Measurements from ENCODE around the gene ITGAL. TPM values are rescaled to one million over a fixed set of nuclear protein-coding genes. Genes with fewer than 3 reads are reported as not detected.
A peak's percentile ranks its signal among the peaks of the same experiment; 100 is the strongest.

ITGAL gene
- polyA plus RNA-seq, 1 donor: 2.1 TPM

DNA sequence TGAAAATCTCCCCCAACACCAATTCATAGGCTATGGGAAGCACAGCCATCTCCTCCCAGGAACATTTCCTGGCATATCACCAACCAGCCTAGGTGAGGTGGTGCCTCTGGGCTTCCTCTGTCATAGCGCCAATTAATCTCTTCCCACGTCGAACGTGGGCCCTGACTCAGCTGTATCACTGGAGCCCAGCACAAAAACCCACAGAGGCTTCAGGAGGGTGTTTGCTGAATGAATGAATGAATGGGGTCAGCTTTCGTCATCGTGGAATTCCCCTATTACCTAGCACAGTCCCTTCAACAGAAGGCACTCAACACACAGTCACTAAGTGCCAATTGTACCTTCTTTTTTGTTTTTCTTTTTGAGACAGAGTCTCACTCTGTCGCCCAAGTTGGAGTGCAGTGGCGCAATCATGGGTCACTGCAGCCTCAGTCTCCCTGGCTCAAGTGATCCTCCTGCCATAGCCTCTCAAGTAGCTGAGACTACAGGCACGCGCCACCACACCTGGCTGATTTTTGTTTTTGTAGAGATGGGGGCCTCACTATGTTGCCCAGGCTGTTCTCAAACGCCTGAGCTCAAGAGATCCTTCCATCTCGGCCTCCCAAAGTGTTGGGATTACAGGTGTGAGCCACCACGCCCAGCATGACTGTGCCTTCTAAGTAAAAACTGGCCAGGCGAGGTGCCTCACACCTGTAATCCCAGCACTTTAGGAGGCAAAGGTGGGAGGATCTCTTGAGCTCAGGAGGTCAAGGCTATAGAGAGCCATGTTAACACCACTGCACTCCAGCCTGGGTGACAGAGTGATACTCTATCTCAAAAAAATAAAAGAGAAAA is 94.8 kb downstream of the ITGAL start:
- DNase-seq: no peak

DNA sequence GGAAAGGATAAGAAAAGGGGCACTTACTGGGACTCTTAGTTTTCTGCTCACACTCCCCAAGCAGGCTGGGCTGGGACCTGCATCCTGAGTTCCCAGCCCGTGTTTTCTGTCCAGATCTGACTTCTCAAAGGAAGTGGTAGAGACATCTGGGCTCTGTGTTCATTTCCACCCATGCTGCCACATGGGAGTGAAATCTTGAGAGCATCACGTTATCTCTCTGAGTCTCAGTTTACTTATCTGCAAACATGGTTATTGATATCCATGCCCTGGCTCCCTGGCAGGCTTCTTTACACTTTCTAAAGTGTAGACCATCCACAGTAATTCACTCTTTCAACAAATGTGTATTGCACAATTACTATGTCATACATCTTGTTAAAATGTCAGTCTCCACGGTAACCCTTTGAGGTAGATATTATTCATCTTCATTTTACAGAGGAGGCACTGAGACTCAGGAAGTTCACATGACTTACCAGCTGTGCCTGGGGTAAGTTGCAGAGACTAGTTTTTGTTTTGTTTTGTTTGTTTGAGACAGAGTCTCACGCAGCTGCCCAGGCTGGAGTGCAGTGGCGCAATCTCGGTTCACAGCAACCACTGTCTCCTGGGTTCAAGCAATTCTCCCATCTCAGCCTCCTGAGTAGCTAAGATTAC is 95.6 kb downstream of the ITGAL start:
- DNase-seq: no peak

GRCh38 chr16:30569281-30569680 is 96.7 kb downstream of the ITGAL start:
- no peak for DNase-seq

GRCh38 chr16:30569746-30570635 is 97.4 kb downstream of the ITGAL start:
- peak; percentile 45 for DNase-seq

DNA sequence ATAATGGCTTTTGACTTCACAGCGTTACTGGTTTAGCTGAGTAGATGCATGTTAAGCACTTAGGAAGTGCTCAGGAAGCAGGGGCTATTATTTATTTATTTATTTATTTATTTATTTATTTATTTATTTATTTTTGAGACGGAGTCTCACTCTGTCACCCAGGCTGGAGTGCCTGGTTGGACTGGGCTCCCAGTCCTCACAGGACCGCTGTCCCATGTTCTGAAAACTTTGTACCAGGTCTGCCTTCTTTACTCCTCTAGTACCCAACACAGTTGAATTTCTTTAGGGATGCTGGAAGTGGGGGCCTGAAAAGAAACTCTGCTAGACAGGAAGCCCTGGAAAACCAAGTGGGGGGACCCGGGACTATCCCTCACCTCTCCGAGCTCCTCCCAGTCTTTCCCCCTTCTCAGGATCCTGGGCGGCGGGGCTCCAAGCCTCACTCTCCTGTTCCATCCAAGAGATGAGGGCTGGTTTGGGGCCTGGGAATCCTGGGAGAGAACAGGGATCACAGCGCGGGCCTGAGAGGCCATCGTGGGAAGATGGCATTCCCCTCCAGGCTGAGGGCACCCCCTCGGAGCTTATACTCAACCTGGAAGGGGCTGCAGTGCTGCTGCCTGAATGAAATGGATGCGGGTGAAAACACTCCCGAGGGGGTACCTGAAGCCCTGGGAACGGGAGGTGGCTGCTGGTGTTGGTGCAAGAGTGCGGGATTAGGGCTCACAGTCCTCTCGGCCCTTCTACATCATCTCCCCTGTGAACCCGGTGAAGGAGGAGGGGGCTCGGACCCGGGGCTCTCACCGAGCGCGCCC is 98.3 kb downstream of the ITGAL start:
- peak; percentile 44 for DNase-seq

- DNase-seq: peak; percentile 98
Measured at GRCh38 chr16:30571445-30572322, 99.1 kb downstream of the ITGAL start, which contains the start of gene ZNF688. Gene ZNF688 (minus strand): TSS chr16:30571714. CDS start chr16:30571629, 85 bp downstream.

Other genes with a start within 250 kb of the ITGAL start
- 27.9 TPM for gene NPIPB13, start 224.3 kb upstream of the ITGAL start, polyA plus RNA-seq (ENCODE audit: insufficient read length)
- 53.5 TPM for gene CD2BP2, start 117.4 kb upstream of the ITGAL start, polyA plus RNA-seq (ENCODE audit: insufficient read length)
- gene TBC1D10B, start 102.2 kb upstream of the ITGAL start, polyA plus RNA-seq (ENCODE audit: insufficient read length): 35.5 TPM
- 0.63 TPM for gene MYL11, start 97.9 kb upstream of the ITGAL start, polyA plus RNA-seq (ENCODE audit: insufficient read length)
- 1.8 TPM for gene SEPTIN1, start 90.2 kb upstream of the ITGAL start, polyA plus RNA-seq (ENCODE audit: insufficient read length)
- gene ZNF48, start 77.3 kb upstream of the ITGAL start, polyA plus RNA-seq (ENCODE audit: insufficient read length): 12.4 TPM
- gene ZNF771, start 65.1 kb upstream of the ITGAL start, polyA plus RNA-seq (ENCODE audit: insufficient read length): 4.5 TPM
- gene DCTPP1, start 42.7 kb upstream of the ITGAL start, polyA plus RNA-seq (ENCODE audit: insufficient read length): 43.9 TPM
- gene SEPHS2, start 26.9 kb upstream of the ITGAL start, polyA plus RNA-seq (ENCODE audit: insufficient read length): 87.0 TPM
- gene ZNF768, start 53.8 kb downstream of the ITGAL start, polyA plus RNA-seq (ENCODE audit: insufficient read length): 44.5 TPM
- gene ZNF747, start 62.1 kb downstream of the ITGAL start, polyA plus RNA-seq (ENCODE audit: insufficient read length): 9.4 TPM
- 11.8 TPM for gene ZNF764, start 85.6 kb downstream of the ITGAL start, polyA plus RNA-seq (ENCODE audit: insufficient read length)
- gene ZNF688, start 99.0 kb downstream of the ITGAL start, polyA plus RNA-seq (ENCODE audit: insufficient read length): 13.6 TPM
- 30.0 TPM for gene ZNF785, start 113.0 kb downstream of the ITGAL start, polyA plus RNA-seq (ENCODE audit: insufficient read length)
- gene ZNF689, start 137.6 kb downstream of the ITGAL start, polyA plus RNA-seq (ENCODE audit: insufficient read length): 14.0 TPM
- 50.1 TPM for gene PRR14, start 178.2 kb downstream of the ITGAL start, polyA plus RNA-seq (ENCODE audit: insufficient read length)
- gene FBRS, start 185.7 kb downstream of the ITGAL start, polyA plus RNA-seq (ENCODE audit: insufficient read length): 57.7 TPM
- gene SRCAP, start 226.4 kb downstream of the ITGAL start, polyA plus RNA-seq (ENCODE audit: insufficient read length): 37.1 TPM